Measurements from ENCODE around the gene FALEC.

DNA sequence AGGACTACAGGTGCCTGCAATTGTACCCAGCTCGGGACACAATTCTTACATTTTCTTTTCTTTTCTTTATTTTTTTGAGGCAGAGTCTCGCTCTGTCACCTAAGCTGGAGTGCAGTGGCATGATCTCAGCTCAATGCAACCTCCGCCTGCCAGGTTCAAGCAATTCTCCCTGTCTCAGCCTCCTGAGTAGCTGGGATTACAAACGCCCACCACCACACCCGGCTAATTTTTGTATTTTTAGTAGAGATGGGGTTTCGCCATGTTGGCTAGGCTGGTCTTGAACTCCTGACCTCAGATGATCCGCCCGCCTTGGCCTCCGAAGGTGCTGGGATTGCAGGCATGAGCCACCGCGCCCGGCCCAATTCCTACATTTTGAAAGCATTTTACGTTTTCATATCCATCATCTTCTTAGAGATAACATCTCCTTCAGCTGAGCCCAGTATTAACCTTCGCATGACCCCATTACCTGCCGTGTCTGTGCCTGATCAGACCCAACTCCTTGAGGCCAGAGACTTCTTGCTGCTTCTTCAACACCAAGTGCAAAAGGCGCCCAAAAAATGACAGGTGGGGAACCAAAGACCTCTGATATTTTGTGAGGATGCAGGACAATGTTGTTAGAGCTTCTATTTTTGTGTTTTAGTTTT, 30.9 kb downstream of the FALEC start:
- TF ChIP-seq, protein P1, sequence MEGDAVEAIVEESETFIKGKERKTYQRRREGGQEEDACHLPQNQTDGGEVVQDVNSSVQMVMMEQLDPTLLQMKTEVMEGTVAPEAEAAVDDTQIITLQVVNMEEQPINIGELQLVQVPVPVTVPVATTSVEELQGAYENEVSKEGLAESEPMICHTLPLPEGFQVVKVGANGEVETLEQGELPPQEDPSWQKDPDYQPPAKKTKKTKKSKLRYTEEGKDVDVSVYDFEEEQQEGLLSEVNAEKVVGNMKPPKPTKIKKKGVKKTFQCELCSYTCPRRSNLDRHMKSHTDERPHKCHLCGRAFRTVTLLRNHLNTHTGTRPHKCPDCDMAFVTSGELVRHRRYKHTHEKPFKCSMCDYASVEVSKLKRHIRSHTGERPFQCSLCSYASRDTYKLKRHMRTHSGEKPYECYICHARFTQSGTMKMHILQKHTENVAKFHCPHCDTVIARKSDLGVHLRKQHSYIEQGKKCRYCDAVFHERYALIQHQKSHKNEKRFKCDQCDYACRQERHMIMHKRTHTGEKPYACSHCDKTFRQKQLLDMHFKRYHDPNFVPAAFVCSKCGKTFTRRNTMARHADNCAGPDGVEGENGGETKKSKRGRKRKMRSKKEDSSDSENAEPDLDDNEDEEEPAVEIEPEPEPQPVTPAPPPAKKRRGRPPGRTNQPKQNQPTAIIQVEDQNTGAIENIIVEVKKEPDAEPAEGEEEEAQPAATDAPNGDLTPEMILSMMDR (IDR thresholded peaks at IDR 0.05; ENCODE audit: borderline replicate concordance, extremely low read depth, low read length, poor library complexity, severe bottlenecking) = no peak
- TF ChIP-seq EZH2 (IDR thresholded peaks at IDR 0.05; ENCODE audit: borderline replicate concordance, low read depth, low read length, severe bottlenecking) = no peak

Data from DND-41 (cell line).